HG02623 (cell line): ENCODE data around the gene ECEL1.
A peak's percentile ranks its signal among the peaks of the same experiment; 100 is the strongest.
"Not testable (repeated sequence)": the region's sequence is repeated elsewhere in the genome, so short reads cannot be mapped to it uniquely, and the experiment has no call there.

ENCODE experiments used
- ATAC-seq: cut with Tn5 transposase; IDR thresholded peaks from one replicate; pipeline ENCODE4 v1.9.1; 2021; ENCODE audit warnings: moderate library complexity; ENCODE audit not compliant: unreplicated experiment

The ECEL1 gene

DNA sequence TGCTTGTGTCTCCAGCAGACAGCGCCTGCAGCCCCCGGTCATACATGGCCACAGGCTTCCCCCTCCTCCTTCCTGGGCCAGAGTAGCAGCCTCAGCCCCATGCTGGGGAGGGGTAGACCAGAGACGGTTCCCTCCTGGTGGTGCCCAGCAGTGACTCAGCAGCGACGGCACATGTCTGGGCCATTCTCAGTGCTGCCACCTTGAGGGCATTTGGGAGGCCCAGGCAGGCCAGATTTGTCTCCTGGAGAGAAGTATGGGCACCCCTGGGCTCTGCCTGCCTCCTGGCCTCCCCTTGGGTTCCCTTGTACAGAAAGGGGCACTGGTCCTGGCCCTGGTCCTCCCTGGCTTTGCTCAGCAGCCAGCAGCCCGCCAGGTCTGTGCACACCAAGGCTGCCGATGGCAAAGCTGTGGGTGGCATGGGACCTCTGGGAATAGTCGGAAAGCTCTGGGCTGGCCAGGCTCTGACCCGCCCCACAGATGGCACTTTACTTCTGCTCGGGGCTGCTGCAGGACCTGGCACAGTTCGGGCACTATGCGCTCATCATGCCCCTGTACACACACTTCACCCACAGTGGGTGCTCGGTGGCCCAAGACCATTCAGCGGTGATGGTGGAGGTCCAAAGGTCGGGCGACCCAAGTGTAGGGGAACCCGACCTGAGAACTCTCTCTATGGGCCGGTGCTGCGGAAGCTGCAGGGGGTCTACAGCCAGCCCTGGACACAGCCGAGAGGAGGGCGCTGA lies 43.1 kb downstream of the ECEL1 start:
- no peak for ATAC-seq

DNA sequence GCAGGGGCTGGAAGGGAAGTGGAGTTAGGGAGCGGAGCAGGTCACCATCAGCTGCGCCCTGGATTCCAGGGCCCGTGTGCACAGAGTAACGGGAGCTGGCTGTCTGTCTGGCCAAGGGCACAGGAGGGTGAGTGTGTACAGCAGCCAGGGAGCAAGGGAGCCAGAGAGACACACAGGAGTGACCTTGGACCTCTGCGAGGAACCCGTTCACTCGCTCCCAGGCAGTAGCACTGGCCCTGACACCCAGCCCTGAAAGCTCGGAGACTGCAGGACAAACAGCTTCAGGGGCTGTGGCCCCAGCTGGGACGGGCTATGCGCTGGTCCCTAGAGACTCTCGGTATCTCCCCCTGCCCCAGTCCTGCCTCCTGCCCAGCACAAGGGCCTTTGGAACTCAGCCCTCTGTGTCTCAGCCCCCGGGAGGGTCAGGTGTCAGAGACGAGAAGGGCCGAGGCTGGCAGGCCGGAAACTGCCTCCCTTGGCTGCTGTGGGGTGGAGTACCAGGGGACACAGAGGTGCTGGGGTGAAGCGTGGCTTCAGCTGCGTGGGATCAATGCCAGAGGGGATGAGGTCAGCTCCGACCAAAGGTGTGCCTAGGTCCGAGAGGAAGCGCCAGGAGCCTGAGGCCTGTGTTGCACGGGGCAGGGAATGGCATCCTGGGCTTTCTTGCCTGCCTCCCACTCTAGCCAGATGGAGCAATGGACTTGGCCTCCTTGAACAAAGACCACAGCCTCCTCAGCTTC lies 43.8 kb downstream of the ECEL1 start:
- ATAC-seq, result not testable (repeated sequence)

DNA sequence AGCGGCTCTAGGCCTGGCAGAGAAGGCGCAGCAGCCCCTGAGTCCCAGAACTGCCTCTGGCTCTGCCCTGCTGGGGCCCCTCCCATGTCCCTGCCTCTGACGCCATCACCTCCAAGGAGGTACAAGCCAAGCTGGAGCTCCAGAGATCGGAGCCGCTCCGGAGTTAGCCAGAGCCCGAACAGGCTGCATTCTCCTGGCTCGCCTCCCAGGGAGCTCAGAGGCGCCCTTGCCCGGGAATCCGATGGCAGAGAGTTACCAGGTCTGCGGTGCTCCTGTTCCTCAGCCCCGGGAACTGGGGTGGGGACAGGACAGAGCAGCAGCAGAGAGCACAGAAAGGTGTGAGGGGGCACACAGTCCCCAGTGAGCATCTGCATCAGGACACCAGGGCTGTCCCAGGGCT lies 44.6 kb downstream of the ECEL1 start:
- not testable (repeated sequence) for ATAC-seq

DNA sequence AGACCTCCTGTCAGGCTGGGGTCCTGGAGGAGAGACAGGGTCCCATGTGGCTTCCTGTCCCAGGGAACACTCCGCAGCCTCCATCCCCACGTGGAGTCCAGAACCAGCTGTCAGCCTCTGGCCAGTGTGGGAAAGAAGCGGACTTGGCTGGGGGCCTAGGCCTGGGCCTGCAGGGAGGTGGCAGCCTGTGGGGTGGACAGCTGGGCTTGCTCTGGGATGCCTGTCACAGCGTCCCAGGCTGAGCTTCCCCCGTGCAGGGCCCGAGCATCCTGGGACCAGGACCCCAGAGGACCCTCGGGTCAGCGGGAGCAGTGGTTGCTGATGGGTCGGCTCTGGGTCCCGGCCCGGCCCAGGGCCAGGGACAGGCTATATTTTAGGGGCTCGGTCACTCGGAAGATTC lies 45.2 kb downstream of the ECEL1 start:
- ATAC-seq, result not testable (repeated sequence)

DNA sequence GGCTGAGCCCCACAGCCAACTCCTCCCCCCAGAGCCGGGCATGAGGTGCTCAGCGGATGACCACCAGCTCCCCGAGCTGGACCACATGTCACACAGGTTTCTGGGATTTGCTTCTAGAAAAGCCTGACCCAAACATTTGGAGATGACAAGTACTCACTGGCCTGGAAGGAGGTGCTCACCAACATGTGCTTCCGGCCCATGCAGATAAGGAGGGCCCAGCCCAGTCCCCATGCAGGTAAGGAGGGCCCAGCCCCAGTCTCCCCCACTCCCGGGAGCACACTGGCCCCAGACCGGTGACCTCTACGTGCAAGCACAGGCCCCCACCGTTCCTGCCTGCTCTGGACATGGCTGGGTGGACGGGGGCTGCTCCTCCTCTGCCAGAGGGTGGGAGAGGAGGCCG lies 45.7 kb downstream of the ECEL1 start:
- not testable (repeated sequence) for ATAC-seq

DNA sequence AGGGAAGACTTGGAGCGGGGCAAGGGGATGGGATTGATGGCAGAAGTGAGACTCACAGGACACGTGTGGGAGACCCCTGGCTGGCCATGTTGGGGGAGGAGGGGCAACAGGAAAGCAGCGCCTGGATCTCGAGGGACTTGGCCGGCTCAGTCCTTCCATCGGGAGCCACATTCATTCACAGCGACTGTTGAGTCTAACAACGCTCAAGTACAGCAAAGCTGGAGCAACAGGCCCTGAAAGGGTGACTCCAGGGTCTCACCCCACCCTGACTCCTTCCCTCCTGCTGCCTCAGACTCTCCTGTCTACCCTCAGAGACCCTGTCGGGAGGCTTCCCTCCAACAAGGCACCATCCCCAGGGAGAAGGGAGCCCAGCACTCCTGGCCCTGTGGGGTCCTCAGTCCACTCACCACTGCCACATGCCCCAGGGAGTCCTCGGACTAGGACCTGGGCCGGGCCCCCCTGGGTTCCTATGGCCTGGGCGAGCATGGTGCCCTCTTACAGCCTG lies 46.4 kb downstream of the ECEL1 start:
- no peak for ATAC-seq

DNA sequence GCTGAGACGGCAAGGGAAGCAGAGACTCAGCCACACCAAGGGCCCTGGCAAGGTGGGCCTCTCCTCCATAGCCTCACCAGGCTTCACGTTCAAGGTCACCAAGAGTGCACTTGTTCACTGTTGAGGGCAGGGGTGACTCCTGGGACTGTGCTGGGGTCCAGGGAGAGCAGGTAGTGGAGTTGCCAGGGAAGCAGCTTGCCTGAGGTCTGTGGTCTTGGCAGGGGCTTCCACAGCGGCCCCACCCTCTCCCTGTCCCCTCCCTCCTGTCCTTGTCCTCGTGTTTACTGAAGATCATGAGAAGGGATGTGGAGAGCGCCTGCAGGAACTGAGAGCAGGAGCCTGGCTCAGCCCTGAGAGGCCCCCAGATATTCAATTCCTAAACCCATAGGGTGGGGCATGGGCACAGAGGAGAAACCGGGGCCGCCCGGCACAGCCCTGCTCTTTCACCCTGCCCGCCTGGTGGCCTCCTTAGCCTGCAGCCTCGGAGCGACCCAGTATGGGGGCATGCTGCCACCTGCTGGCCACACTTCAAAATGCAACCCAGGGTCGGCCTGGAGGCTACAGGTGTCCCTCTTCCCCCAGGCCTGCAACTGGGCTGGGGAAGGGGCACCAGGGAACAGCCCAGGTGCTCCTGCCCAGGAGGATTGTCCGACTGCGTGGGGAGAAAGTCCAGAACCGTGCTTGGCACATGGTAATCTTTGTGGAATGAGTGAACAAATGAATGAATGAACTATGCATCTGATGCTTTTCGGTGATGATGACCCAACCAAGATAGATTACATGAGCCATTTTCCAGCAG lies 47.2 kb downstream of the ECEL1 start:
- ATAC-seq, result peak; percentile 76

DNA sequence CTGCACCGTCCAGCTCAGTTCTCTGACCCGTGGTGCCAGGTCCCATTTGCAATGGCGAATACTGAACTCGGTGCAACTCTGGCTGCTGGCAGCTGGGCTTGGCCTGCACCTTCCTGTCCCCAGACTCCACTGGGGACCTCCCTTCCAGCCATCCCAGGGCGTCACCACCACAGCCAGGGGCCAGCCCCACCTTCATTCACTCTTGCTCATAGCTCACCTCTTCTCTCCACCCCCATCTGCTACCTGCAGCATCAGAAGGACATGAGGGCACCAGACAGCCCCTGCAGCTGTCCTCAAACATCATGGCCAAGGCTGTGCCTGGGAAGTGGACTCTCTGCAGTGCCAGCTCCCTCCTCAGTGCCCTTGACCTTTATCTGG lies 47.9 kb downstream of the ECEL1 start:
- ATAC-seq, result no peak

DNA sequence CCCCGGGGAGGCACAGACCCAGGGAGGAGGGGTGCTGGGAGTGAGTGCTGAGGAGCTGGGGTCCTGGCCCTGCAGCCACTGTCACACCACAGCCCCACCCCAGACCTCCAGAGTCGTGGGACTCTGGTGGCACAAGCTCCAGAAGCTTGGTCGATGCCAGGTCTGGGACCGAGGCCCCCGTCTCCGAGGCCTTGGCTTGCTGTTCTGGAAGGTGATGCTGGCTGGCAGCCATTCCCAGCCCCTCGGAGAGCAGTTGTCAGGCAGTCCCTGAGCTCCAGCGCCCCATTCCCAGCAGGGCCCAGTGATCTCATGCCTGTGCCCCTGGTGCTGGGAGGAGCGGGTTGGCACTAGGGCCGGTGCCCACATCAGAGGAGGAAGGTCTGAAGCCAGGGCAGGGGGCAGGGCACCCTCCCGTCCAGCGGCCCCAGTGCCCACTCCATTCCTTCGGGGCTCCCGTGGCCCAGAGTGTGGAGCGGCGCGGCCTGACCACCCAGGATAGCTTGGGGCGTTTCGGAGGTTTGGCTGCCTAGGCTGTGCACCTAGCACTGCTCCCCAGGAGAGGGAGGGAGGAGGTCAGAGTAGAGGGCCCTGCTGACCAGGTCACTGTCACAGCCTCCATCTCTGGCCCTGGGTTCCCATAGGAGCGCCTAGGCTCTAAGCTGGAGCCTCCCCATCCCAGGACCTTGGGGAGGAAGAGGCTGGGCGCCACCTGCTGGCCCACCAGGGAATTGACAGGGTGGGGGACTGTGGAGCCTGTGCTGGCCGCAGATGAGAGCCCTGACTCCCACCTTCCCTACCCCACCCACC lies 48.5 kb downstream of the ECEL1 start:
- ATAC-seq, result no peak

DNA sequence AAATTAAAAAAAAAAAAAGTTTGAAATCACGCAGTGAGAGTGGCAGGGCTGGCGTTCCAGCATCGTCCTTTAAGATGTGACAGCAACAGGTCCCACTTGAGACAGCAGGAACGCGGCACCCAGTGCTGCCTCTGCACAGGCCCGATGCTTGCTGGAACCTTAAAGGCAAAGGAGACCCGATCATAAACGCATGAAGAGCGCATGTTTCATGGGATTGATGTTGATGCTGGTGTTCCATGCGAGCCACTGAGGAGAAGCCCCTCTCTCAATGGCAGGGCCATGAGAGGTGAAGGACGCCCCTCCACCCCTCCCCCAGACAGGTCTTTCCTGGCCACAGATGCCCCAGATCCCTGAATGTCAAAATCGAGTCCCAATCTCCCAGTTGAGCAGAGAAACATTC lies 49.5 kb downstream of the ECEL1 start:
- no peak for ATAC-seq

DNA sequence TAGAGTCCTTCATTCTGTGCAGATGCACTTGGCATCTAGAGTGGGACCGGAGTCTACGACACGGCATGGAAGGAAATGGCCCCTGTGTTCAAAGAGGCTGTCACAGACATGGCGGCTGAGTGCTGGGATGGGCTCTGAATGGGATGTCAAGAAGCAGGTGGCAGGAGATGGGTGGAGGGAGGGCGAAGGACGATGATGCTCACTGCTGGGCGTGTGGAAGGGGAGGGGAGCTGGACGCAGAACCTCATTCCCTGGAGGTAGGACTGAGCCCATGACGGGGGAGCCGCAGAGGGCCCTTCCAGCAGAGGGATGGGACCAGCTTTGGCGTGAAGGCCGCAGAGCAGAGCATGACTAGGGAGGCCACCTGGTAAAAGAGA lies 50.5 kb downstream of the ECEL1 start:
- no peak for ATAC-seq

DNA sequence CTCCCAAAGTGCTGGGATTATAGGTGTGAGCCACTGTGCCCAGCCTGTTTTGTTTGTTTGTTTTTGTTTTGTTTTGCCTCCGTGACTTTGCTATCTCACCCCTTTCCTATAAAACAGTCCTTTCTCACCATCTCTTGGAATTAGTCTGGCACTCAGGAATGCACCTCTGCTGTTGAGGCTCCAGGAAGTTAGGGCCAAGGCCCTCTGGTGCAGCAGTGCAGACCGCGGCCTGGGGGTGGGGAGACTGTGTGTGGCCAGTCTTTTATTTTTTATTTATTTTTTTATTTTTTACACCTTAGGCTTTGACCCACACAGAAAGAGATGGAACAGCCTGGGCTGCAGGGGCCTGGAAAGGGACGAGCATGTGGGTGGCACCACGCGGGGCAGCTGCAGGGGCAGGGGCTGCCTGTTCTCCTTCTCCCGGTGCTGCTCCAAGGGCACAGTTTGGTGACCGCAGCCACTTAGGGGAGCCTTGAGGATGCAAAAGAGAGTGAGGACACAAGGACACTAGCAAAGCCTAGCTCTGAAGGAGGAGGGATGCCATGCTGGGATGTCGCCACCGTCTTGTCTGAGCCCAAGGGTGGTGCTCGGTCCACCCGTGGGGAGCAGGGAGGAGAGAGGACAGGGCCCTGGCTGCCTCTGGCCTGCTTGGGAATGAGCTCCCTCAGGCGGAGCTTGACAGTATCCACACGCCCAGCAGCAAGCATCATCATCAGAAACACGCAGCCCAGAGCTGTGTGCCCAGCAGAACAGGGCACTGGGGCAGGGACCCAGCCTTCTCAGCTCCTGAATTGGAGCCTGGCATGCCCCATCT lies 51.0 kb downstream of the ECEL1 start:
- no peak for ATAC-seq

DNA sequence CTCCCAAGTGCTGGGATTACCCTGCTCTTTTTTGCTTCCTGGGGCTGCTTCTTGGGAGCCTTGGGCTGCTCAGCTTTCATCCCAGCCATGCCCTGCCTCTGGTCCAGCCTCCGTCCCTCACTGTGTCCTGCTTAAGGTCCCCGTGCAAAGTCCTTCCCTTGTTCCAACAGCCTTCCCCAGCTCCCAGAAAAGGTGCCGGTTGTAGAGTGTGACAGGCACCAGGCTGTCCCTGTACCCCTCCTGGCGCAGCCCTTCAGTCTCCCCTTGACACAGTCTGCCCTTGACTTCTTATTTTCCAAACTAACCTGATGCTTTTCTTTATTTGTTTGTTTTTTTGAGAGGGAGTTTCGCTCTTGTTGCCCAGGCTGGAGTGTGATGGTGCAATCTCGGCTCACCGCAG lies 51.8 kb downstream of the ECEL1 start:
- no peak for ATAC-seq

DNA sequence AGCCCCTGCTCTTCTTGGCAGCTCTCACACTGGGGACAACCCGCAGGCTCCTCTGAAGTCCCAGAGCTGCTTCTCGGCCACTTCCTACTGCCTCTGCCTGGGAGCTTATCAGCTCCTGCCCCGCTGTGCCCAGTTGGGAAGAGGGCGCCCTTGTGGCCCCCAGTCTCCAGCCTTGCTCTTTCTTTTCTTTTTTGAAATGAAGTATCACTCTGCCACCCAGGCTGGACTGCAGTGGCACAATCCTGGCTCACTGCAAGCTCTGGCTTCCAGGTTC lies 52.3 kb downstream of the ECEL1 start:
- ATAC-seq, result no peak

DNA sequence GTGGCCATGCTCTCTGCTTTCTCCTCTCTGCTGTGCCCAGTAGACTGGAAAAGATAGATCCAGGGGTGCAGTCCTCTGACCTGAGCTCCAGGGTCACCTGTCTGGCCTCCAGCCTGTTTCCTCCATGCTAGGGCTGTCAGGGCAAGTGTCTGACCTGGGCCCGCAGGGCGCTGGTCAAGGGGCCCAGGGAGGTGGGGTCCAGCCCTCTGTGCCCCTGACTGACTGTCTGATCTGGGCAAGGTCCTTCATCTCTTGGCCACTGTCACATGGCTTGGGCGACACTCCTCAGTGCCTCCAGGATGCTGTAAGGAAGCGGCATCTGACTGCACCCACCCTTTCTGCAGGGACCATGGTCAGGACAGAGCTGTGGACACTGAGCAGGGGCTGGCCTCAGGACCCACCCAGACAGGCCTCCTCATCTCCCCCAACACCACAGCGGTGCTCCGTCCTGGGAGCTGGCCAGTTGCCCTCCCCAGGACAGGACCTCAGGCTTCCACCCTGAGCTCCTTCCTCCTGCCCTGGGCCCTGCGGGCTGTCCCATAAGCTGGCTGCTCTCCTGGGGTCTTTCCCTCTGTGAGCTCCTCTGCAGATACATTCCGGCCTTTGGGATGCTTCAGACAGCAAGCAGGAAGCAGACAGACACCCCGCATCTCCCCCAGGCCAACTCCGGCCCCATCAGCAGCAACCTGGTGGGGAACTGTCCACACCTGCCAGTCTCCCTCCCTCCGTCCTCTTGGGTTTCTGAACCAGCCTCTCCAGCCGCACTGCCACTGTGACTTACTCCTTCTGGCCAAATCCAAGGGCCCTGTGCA lies 52.9 kb downstream of the ECEL1 start:
- no peak for ATAC-seq

DNA sequence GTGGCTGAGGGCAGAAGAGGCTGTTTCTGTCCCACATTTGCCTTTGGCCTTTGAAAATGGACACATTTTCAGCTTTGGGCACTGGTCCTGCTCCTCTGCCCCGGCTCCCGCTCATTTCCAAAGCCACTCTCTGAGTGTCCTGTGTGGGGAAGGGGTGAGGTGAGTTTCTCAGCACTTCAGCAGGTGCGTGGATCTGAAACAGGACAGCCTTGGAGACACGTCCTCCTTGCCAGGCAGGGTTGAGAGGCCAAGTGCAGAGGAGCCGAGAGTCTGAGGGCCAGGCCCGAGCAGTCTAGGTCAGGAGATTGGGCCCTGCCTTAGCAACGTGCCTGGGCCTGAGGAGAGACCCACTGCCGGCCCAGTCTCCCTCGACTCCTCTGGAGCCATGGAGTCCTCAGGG lies 53.5 kb downstream of the ECEL1 start:
- ATAC-seq, result no peak

DNA sequence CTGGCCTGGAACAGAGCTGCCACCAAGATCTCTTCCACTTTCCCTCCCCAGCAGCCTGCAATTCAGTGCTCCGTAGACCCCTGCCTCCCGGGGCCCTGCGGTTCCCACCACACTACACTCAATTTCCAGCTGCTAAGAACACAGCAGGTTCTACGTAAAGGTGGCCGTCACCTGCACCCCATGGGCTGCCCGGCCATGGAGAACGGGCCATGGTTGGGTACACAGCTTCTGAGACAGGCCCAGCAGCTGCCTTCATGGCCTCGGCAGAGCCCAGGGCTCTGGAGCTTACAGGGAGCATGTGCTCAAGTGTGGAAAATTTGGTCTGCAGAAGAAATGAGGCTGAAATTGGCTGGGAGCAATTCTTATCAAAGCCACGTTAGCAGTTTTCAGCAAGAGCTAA lies 54.0 kb downstream of the ECEL1 start:
- ATAC-seq, result not testable (repeated sequence)

DNA sequence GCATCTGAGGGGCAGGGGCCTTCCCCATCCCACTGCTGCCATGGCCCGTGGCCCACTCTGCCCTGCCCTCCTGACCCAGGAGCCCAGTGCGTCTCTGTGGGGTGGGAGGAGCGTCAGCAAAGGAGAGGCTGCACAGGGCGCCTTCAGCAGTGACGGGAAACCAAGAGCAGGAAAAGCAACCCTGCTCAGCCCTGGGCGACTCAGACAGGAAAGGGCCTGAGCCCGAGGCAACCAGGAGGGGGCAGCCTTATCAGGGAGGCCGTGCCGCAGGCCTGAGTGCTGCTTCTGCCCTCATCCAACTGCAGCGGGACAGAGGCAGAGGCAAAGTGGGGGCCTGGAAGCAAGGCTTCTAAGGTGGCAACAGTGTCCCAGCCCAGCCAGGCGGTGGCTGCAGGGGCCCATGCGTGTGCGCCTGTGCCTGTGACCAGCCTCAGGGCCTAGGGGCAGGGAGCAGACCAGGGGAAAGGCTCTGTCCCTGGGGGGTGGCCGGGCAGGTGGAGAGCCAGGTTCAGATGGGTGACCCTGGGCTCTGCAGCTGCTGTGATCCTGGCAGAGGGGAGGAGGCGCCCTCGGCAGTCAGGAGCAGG lies 54.9 kb downstream of the ECEL1 start:
- no peak for ATAC-seq
